ENCODE results near the gene SRP72.

SRP72 gene

DNA sequence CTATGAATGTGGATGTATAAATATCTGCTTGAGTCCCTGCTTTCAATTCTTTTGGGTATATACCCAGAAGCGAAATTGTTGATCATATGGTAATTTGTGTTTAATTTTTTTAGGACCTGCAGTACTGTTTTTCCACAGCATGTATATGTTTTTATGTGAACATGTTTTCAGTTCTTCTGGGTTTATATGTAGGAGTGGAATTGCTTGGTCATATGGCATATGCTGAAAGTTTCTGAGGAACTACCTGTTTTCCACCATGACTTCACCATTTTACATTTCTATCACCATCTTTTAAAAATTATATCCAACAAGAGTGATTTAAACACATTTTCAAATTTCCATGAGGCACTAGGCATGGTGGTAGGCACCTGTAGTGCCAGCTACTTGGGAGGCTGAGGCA, 40.2 kb upstream of the SRP72 start:
- TF ChIP-seq, protein P1, sequence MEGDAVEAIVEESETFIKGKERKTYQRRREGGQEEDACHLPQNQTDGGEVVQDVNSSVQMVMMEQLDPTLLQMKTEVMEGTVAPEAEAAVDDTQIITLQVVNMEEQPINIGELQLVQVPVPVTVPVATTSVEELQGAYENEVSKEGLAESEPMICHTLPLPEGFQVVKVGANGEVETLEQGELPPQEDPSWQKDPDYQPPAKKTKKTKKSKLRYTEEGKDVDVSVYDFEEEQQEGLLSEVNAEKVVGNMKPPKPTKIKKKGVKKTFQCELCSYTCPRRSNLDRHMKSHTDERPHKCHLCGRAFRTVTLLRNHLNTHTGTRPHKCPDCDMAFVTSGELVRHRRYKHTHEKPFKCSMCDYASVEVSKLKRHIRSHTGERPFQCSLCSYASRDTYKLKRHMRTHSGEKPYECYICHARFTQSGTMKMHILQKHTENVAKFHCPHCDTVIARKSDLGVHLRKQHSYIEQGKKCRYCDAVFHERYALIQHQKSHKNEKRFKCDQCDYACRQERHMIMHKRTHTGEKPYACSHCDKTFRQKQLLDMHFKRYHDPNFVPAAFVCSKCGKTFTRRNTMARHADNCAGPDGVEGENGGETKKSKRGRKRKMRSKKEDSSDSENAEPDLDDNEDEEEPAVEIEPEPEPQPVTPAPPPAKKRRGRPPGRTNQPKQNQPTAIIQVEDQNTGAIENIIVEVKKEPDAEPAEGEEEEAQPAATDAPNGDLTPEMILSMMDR (IDR thresholded peaks at IDR 0.05; ENCODE audit: low read depth, low read length) = no peak
- Histone ChIP-seq H3K4me3 (ENCODE audit: low read depth, low read length) (no peak overlapping the region), H3K27ac (no peak overlapping the region), H3K9me3 (ENCODE audit: severe bottlenecking) (no peaks in the 10 kb centered on the region), H3K27me3 (ENCODE audit: insufficient read depth, low read depth, severe bottlenecking) (no peaks in the 10 kb centered on the region), H3K36me3 (peaks cover 9% of the 10 kb centered on the region; the same call in 1 of the 2 replicates)
- DNase-seq = no peak

DNA sequence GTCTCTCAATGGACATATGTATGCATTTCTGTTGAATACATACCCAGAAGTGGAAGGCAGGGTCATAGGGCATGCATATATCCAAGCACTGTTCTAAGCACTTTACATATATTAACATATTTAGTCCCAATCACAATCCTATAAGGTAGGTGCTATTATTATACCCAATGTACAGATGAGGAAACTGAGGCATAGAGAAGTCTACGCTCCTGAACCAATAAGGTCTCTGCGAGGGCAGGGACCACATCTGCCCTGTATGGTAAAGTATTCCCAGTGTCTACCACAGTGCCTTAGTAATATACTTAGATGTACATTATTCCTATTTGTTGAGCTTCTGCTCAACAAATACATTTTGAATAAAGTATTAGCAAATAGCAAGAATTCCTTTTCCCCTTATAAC, 37.2 kb upstream of the SRP72 start:
- TF ChIP-seq, protein P1 (IDR thresholded peaks at IDR 0.05; ENCODE audit: low read depth, low read length) = no peak
- Histone ChIP-seq H3K36me3 (peaks cover 9% of the 10 kb centered on the region; the same call in 1 of the 2 replicates), H3K4me3 (ENCODE audit: low read depth, low read length) (no peak overlapping the region), H3K9me3 (ENCODE audit: severe bottlenecking) (no peaks in the 10 kb centered on the region), H3K27ac (no peak overlapping the region), H3K27me3 (ENCODE audit: insufficient read depth, low read depth, severe bottlenecking) (no peaks in the 10 kb centered on the region)
- no peak for DNase-seq

DNA sequence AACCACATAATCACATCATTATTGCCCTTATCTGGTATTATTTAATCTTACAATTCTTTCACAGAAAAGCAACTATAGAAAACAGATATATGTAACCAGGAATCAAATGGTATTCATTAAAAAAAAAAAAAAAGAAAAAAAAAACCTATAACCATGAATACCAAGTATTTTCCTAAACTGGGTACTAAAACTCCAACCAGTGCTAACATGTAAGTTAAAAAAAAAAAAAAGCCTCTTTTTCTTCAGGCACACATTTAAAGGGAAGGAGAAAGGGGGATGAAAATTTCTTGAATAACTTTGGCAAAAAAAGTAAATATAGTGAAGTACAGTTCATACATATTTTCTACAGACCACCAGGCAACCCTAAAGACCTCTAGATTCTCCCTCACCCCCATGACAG, 34.1 kb upstream of the SRP72 start:
- Histone ChIP-seq H3K9me3 (ENCODE audit: severe bottlenecking) (no peaks in the 10 kb centered on the region), H3K27me3 (ENCODE audit: insufficient read depth, low read depth, severe bottlenecking) (no peaks in the 10 kb centered on the region), H3K4me3 (ENCODE audit: low read depth, low read length) (no peak overlapping the region), H3K36me3 (peaks cover 12% of the 10 kb centered on the region), H3K27ac (no peak overlapping the region)
- TF ChIP-seq, protein P1 (IDR thresholded peaks at IDR 0.05; ENCODE audit: low read depth, low read length) = no peak
- no peak for DNase-seq

DNA sequence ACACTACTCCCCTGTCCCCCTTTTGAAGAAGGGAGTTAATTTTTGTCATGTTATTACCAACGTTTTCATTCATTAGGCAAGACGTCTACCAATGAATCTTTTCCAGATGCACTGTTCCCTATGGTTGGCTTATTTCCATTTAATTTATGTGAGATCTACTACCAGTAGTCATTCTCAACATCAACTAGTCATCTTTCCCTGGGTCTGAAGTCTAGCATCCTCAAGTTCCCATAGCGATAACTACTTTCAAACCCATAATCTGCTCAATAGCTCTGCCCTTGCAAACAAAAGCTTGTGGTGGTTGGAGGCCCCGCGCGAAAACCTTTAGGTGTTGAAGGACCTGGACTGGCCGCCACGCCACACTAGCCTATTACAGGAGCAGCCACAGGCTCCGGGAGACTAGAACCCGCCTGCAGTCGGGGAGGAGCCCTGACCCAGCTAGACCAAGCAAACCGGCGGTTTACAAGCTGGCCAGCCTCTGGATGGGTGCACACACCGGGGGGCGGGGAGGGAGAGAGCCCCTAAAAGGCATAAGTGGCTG, 32.7 kb upstream of the SRP72 start:
- DNase-seq = peak; percentile 77
- H3K27ac ChIP-seq = peak overlapping the region; percentile 96
- peak overlapping the region; percentile 99 for H3K4me3 ChIP-seq (ENCODE audit: low read depth, low read length)
- H3K27me3 ChIP-seq (ENCODE audit: insufficient read depth, low read depth, severe bottlenecking) = no peaks in the 10 kb centered on the region
- H3K9me3 ChIP-seq (ENCODE audit: severe bottlenecking) = no peaks in the 10 kb centered on the region
- peaks cover 18% of the 10 kb centered on the region for H3K36me3 ChIP-seq
- TF ChIP-seq, protein P1 (IDR thresholded peaks at IDR 0.05; ENCODE audit: low read depth, low read length) = no peak

DNA sequence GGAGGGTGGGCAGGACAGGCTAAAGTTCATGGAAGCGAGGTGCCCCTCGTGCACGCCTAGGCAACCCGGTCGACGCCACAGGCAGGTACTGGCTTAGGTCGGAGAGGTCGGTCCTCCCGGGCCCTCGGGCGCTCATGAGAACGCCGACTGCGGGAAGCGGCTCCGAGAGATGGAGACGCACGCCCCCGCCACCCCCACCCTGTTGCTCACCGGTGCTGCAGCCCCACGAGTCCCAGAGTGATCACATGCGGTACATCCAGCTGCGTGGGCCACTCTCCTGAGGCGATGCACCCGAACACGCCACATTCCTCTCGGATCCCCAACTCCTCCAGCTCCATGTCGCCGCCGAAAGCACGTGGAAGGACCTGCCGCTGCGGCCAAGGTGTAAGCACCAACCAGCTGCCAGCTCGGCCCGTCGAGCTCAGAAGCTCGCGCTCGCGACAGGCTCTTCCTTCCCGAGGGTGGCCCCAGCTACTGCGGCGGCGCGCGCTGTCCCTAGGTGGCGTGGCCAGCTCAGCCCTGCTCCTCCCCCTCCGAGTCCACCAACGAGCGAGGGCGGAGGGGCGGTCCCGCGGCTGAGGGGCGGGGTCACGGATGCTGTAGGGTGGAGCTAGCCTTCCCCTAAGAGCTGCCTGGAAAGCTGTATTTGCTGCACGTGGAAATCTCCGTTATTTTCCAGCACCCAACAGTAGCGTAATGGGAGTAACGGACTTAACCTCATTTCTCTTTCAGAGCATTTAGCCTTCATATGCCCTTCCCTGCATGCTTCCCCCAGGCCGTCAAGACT, 32.1 kb upstream of the SRP72 start, which contains the start of gene PPAT:
Gene PPAT, minus strand, starts transcription at position 476 of the 787 bp plus-strand sequence. Its CDS starts 138 bp downstream, at position 338.
- Histone ChIP-seq H3K9me3 (ENCODE audit: severe bottlenecking) (no peaks in the 10 kb centered on the region), H3K36me3 (peaks cover 24% of the 10 kb centered on the region), H3K27me3 (ENCODE audit: insufficient read depth, low read depth, severe bottlenecking) (no peaks in the 10 kb centered on the region), H3K4me3 (ENCODE audit: low read depth, low read length) (peak within 1 kb of the TSS; percentile 99), H3K27ac (peak within 1 kb of the TSS; percentile 96)
- TF ChIP-seq, protein P1 (IDR thresholded peaks at IDR 0.05; ENCODE audit: low read depth, low read length) = peak; percentile 28; the same call in 1 of the 2 replicates
- DNase-seq = peak; percentile 98
